HG02840 (cell line): ENCODE results near the gene ASIC2.

Experiments
- ATAC-seq: cut with Tn5 transposase; IDR thresholded peaks from one replicate; pipeline ENCODE4 v1.9.1; 2021; ENCODE audit warnings: mild to moderate bottlenecking, moderate library complexity, moderate number of reproducible peaks; ENCODE audit not compliant: unreplicated experiment, low FRiP score

Gene ASIC2

DNA sequence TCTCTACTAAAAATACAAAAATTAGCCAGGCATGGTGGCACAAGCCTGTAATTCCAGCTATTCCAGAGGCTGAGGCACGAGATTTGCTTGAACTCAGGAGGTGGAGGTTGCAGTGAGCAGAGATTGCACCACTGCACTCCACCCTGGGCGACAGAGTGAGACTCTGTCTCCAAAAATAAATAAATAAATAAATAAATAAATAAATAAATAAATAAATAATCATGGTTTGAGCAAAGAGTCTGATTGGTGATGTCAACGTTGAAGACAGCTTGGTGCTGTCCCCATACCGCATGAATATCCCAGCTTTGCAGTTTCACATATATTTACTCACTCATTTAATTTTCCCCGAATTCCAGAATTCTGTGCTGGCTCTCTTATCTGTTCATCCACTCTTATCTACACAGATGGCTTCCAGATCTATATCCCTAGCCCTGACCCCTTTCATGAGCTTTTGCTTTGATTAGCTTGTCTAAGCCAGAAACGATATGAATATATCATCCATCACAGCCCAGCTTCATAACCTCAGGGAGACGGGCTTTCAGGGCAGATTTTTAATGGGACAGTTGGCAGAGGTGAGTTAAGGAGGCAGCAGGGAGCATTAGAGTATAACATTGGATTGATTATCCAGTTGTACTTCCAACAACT, 210.4 kb downstream of the ASIC2 start:
- no peak for ATAC-seq

DNA sequence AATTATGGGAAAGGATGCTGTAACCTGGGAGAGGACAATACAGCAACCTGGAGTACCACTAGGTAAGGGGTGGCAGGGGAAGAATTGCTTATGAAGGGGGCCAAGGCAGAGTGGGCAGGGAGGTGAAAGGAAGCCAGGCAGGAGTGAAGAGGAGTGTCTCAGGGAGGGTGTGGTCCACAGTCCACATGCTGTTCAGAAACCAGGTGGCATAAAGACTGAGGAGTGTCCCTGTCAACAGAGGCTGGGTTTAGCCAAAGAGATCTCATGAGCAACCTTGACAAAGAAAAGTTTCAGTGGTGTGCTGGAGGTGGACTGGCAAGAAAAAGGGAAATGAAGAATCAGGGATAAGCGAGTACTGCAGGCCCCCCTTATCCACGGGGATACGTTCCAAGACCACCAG, 213.0 kb downstream of the ASIC2 start:
- ATAC-seq = no peak

DNA sequence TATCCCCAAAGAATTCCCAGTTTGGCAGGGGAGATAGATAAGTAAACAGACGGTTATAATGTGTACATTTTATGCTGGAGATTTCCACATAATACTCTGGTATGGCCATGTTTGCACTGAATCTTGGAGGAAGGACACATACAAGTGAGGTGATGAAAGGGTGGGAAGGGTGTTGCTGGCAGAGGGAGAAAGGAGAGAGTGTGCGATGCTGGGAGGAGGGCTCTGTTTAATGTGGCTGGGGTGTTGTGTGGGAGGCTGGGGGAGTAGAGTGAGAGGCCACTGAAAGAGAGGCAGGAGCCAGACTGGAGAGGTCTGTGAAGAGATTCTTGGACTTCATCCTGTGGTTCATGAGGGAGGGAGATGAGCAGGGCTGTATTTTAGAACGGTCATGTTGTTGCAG, 213.9 kb downstream of the ASIC2 start:
- ATAC-seq = no peak

DNA sequence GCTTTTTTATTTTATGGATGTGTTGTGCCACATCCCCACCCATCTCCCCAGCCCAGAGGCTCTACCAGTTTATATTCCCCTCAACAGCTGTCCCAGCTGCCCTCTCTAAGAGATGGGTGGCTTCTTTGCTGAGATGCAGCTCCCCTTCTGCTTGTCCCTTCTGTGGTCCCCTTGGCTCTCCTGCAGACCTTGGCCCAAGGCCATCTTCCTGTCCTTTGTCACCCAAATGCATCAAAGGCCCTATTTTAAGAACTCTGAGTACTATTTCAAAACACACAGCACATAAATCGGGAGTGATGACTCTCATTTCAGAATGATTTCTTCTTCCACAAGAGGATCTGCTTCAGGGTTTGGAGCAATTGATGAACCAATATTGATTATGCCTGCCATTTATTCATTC, 216.1 kb downstream of the ASIC2 start:
- ATAC-seq = no peak

DNA sequence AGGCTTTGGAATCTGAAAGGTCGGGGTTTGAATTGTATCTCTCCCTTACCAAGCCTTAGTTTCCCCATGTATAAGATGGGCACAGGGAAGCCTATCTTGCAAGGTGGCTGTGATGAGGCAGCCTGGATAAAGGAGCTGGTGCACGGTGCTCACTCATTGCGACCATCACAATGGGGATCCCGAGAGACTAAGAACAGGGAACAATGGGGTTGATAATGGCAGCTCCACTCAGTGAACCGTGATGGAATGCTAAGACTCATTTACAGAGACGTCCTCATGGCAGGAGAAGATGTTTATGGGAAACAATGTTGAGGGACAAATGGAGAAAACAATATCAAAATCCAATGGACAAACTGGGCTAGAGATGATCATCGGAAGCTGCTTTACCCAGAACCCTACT, 219.7 kb downstream of the ASIC2 start:
- ATAC-seq = no peak

DNA sequence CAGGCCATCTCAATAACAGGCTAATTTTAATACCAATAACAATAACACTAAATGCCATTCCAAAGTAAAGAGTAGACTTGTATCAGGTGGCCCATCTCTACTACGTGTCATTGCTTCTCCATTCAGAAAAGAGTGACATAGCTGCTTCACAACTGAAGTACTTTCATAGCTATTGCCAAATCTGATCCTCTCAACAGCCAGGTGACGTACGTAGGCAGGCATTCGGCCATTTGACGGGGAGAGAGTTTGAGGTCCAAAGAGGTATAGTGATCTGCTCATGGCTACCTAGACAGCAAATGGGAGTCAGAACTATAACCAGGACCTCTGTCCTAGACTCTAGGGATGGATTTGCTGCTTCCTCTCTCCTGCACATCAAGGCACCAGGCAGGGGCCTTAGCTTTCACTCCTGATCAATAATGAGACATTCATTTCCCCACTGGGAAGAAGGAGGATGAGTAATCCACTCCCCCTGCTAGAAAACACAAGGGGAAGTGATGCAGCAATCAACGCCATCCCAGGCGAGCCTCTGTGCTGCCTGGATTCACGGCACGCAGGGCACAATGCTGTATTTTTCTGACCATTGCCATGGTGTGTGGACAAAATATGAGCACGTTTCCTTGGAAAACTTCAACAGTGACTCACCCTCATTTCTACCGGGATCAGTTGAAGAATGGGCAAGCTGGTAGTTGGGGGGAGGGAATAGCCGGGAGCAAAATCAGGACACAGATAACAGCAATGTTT, 220.5 kb downstream of the ASIC2 start:
- no peak for ATAC-seq

DNA sequence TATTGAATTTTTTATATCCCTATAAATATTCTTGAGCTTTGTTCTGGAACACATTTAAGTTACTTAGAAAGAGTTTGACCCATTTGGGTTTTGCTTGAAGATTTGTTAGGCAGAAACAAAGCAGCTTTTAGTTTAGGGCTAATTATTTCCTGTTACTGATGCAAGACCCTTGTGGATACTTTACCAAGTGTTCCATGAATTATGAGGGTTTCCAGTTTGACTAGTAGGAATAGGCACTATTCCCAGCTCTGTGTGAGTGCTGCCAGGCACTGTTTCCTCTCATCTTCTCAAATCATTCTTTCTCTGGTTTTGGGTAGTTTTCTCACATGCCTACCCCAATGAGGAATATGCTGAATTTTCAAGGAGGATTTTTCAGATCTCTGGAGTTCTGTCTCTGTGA, 221.4 kb downstream of the ASIC2 start:
- no peak for ATAC-seq

DNA sequence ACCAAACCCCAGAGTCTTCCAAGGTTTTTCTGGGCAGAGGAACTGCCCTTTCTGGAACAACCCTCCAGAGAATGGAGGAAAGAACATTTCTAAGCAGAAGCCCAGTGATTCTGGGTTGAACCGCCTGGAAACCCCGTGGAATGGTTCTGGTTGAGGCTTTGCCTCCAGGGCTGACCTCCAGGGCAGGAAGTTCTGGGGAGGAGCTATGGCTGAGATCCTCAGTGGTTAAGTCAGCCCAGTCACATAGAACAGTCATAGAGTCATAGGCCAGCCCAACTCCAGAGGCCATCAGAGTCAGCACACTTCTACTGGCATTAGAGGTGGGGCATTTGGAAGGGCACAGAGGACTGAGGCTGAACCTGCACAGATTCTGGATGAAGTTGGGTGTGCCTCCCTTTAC, 235.5 kb downstream of the ASIC2 start:
- ATAC-seq = no peak

DNA sequence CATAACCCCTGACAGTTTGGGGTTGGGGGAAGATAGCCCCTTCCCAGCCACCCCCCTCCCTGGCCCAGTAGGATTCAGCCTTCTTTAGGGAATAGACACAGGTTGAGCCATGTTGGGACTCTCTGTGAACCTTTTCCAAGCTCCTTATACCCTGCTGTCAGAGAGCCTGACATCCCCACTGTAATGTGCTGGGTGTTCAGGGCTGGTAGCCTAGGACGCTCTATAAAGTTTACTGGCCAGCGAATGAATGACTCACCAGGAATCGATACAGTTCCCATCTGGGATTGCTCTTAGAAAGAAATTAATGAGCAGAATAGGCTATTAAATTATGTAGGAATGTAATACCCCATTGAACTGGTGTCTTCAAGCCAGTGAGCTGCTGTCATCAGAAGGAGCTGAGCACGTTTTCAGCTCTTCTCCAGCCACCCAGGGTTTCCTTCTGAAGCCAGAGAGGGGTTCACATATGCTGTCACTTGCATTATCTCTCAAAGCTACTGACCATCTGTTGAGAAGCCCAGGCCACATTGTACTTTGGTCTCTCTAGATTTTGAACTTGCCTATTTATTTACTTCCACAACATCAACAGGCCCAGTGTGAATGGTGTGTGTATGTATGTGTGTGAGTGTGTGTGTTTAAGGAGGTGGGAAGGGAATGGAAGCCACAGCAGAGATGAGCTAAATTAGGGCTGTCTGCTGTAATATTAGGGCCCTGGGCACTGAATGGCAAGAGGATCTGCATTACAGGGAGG, 236.5 kb downstream of the ASIC2 start:
- no peak for ATAC-seq

DNA sequence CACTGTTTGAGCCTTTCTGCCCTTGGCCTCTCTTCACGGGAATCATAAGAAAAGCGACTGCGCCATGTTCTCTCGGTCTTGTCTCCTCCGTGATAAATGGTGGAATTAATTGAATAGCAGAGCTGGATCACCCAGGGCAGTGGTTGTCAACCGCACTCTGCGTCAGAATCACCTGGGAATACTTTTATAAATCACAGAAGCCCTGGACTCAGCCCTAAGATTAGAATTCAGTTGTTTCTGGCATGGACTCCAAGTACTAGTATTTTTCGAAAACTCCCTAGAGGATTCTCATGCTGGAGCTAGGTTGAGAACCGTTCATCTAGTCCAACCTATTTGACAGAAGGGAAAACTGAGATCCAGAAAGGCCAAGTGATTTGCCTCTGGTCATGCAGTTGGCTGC, 237.3 kb downstream of the ASIC2 start:
- ATAC-seq = no peak

DNA sequence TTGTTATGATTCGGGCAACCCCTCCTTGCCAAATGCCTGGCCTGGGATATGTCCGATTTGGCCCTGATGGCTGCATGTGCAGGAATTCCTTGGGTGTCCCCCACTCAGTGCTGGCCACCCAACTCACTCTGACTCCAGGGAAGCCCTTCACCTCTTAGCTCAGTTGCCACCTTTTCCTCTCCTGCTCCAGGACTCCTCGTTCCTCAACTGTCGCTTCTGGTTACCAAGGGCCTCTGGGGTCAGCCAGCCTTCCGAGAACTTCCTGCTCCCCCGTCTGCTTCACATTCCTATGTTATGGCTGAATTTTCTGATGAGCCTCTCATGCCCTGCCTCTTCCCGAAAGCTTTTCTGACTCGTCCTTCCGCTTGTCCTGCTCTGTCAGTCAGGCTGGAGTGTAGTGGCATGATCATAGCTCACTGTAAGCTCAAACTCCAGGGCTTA, 237.9 kb downstream of the ASIC2 start:
- ATAC-seq = no peak

DNA sequence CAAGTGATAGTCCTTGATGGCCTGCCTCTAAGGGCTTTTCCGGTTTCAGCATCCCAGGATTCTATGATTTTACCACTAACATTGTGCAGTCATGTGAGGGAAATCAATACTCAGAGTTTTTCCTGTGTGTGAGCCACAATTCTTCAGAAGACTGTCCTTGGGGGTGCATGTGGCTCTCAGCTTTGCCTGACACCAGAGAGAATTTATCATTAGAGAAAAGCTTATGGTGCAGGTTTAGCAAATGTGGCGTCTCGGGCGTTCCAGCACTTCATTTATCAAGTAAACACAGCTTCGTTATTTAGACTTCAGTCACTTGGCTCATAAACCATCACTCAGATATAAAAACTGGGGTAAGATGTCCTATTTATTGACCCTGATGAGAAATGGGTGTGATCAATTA, 238.7 kb downstream of the ASIC2 start:
- ATAC-seq = no peak

DNA sequence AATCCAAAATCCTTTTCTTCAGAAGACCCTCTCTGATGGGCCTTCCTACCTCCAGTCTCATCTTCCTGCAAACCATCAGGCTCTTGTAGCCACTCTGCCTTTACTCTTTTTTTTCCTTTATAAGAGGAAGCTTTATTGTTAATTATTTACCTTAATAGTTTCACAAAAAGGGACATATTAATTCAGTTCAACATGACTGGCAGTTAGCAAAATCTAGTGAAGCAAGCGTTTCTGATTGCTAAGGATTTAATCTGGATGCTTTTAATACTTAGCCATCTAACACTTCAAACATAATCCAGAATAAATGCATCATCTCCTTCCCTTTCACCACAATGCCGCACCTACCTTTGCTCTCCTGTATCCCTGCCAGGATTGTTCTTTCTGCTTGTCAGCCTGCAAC, 239.4 kb downstream of the ASIC2 start:
- ATAC-seq = no peak

DNA sequence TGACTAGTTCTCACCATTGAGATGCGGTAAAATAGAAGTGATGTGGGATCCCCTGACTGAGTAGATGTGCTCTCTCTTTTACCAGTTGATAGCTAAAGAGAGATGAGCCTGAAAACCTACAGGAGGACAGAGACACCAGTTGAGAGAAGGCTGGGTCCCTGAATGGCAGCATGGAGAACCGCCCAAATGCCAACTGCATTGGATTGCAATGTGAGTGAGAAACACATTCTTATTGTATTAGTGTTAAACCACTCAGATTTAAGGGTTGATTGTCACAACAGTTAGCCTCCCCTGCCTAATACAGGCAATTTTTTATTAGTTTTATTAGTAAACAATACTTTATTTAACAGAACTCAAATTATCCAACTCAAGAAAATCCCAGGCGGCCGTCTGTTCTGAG, 240.2 kb downstream of the ASIC2 start:
- ATAC-seq = no peak

DNA sequence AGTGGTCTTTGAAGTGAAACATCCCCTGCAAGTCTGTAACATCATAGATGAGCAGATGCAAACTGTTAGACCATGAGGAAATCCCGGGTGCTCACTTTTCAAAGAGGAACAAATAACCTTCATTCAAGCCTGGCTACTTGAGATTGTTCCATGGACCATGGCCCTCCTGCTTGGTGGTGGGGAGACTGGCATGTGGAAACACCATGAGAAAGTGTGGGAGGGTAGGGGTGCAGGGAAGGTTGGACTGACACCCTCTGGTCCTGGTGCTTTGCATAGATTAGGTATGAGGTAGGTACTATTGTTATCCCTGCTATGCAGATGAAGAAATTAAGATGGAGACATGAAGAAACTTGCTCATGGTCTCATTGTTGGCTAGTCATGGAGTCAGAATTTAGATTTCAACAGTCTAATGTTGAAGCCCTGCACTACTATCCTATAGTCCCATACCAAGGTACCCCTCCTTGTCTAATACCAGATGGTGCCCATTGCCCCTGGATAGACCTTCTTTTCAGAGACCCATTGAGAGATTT, 242.4 kb downstream of the ASIC2 start:
- no peak for ATAC-seq

DNA sequence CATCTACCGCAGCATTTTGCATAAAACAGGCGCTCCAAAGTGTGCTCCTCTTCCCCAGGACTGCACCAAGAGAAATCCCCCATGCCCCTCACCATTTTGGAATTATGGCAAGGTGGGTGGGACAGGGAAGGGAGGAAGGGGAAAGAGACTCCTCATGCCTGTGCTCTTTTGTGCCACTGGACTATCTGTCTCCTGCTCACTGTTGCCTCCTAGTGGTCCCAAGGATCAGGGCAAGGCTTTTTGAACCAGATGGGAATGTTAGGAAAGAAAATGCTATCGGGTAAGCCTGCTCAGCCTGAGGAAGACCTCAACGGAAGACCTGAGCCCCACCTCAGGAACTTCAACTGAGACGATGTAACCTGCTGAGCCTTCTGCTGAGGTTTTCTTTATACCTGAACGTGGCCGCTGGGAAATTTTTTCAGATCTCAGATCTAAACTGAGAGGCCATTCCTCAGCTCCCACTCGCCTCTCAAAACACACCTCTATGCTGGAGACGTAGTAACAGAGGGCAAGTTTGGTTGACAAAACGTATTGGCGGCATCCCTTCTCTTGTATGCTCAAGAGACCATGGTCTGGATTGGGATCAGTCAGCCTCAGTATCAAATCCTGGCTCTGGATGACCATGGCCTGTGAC, 243.2 kb downstream of the ASIC2 start:
- ATAC-seq = no peak

DNA sequence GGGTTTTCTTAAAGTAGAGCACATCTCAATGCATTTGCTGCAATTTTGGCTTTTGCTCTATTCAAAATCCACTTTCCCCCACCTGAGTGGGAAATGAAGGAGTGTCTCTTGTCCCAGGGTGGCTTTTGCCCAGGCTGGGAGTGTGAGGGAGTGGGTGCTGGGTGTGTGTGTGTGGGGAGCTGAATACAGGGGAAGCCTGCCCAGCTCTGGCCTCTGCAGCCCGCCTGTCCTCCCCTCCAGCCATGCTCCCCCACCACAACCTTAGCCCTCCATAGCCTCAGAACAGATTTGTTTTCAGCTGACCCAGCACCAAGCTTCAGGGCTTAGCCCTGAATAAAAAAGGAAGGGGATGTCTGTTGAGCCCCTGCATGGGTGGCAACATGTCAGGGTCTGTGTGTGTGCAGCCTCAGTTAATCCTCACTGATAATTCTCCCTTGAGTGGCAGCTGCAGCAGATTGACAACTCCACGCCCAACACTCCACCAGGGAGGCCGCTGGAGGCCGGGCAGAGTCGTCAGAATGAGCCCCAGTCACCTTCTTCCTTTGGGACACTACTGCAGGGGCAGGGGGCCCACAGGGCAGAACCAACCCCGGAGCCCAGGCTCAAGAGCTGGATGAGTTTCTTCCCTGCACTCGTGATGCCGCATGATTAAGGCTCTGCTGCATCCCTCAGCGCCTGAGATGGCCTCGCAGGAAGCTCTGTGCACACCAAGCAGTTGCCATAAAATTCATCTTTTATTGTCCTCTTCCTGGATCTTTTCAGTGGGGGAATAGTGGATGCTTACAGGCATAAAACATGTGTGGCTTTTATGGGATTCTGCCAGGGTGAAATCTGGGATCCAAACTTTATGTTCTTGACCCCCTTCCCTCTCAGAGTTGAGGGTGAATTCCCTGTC, 246.5 kb downstream of the ASIC2 start:
- ATAC-seq = no peak

DNA sequence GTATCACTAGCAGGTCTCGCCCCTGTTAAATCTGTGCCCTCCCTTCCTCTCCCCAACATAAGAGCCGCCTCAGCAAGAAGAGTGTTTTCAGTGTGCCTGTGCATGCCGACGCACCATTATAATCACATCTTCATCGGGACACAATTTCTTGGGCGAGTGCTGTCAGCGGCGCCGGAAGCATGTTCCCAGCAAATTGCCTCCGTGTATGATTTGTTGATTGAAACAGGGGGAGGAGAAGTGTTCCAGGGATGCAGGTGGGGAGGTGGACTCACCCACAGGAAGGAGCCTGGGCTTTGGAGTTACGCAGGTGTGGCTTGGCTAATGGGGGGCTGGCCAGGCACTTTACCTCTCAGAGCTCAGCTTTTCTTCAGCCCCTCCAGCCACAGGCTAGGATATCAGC, 247.9 kb downstream of the ASIC2 start:
- ATAC-seq = no peak

DNA sequence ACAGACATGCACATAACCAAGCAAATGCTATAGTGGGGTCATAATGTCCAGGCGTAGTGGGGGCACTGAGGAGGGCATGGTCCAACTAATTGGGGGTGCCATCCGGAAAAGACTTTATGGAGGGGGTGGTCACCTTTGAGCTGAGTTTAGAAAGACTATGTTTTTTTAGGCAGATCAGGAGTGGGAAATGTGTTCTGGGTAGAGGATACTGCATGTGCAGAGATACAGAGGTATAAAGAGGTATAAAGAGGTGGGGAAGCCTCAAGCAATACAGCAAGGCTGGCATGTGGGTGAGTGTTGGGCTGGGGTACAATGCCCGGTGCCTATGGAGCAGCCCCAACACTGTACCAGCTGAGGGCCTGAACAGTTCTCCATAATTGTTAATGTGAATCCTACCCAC, 248.3 kb downstream of the ASIC2 start:
- ATAC-seq = no peak

DNA sequence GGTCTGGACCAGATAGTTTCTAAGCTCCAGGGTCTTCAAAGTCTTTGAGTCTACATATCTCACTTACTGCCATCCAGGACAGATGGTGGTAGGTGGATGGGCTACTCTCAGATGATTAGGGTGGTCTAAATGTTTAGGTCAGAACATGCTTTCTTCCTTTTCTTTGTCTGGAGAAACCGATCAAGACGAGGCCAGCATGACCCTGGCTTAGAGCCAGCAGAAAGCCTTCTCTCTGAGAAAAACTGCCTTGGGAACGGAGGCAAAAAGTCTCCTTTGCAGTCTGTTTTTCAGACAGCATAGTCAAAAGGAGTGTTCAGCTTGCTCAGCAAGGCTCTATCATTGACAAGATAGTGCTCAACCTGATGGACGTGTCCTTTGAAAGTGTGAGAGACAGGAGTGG, 252.6 kb downstream of the ASIC2 start:
- no peak for ATAC-seq
